Fibroblast of the aortic adventitia (primary cell): ENCODE measurements around the gene PTPRC. TPM values are rescaled to one million over a fixed set of nuclear protein-coding genes. Genes with fewer than 3 reads are reported as not detected.

Source experiments
- DNase-seq: peaks from one replicate; pipeline ENCODE4 v3.0.0-alpha.2; 2010; ENCODE audit warnings: low read depth
- H3K4me3 ChIP-seq: 2 replicates; pipeline ENCODE4 v1.5.1; 2011; ENCODE audit warnings: low read depth, mild to moderate bottlenecking, control low read depth, low read length, moderate library complexity
- total RNA-seq: library from RNA; depleted of rRNA; stranded (reverse); fragments of >200 nt; gene quantifications from 2 replicates; pipeline ENCODE4 v1.2.3, GENCODE V29; 2012; ENCODE audit warnings: low replicate concordance
- TF ChIP-seq, protein P1 (sequence below): IDR thresholded peaks from 2 replicates; pipeline ENCODE4 v1.5.1; 2011; ENCODE audit warnings: mild to moderate bottlenecking, low read length, control low read depth, inconsistent platforms; ENCODE audit not compliant: insufficient read depth

Gene PTPRC
- total RNA-seq, 1 donor, result 0.09 TPM

DNA sequence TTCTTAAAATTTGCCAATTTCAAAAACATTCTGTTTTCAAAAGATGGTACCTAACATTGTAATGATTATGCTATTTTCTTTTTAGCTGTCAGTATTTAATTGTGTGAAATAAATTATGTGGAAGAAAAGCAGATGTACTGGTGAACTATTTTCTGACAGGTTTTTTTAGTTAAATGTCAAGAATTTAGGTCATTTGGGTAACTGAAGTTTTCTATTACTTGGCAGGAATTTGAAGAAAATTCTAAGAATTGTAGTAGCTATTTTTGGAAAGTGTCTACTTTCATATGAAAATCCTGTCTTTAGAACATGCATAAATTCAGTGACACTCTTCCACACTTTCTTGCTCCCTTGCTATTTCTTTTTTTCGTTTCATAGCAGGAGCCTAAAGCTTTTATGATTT lies 28.5 kb upstream of the PTPRC start:
- DNase-seq, result no peak
- no peak overlapping the region for H3K4me3 ChIP-seq
- TF ChIP-seq, protein P1, sequence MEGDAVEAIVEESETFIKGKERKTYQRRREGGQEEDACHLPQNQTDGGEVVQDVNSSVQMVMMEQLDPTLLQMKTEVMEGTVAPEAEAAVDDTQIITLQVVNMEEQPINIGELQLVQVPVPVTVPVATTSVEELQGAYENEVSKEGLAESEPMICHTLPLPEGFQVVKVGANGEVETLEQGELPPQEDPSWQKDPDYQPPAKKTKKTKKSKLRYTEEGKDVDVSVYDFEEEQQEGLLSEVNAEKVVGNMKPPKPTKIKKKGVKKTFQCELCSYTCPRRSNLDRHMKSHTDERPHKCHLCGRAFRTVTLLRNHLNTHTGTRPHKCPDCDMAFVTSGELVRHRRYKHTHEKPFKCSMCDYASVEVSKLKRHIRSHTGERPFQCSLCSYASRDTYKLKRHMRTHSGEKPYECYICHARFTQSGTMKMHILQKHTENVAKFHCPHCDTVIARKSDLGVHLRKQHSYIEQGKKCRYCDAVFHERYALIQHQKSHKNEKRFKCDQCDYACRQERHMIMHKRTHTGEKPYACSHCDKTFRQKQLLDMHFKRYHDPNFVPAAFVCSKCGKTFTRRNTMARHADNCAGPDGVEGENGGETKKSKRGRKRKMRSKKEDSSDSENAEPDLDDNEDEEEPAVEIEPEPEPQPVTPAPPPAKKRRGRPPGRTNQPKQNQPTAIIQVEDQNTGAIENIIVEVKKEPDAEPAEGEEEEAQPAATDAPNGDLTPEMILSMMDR, result no peak

DNA sequence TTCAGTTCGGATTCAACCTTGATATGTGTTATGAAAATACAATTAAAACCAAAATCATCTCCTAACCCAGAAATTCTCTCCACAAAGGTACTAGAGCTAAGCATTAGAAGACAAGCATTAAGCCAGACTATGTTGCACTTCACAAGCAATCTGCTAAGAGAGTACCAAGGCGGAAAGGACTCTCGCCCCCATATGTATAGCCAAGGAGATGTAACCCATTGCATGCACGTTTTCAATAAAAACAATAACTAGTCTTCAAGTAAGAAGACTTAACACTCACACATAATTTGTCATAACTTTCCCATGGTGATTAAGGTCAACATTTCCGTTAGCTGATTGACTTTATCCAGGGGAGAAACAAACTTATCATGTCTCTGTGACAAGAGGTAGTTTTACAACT lies 27.6 kb upstream of the PTPRC start:
- no peak for DNase-seq
- H3K4me3 ChIP-seq, result no peak overlapping the region
- TF ChIP-seq, protein P1, result no peak

DNA sequence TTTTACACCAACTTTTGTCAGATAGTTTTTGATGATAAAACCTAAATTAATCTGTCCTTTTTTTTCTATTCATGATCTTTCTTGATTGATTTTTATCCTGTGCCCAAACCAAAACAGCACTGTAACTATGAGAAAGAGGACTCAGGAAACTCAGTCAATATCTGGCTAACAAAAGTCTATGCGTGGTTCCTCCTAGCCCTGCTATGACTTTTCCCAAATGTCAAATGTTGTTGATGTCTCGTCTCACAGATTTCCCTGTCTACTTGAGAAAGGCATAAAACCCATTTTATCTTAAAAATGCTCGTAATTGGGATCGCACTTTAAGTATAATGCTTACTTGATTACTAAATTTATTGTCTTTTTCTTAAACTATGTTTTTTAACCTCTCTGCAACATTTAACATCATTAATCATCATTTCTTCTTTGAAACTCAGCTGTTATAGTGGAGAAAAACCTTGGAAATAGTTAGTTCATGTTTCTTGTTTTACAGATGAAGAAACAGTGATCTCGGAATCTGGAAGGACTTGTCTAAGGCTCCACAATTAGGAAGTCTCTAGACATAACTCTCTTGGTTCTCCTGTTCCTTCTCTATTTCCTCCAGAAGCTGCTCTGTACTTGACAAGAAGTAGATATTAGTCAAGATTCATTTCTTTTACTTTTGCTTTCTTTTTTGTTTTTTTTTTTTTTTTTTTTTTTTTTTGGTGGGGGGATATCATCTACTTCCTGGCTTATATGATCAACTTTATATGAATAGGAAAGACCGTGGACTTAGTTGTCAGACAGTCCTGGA lies 26.2 kb upstream of the PTPRC start:
- DNase-seq, result no peak
- TF ChIP-seq, protein P1, result no peak
- no peak overlapping the region for H3K4me3 ChIP-seq

DNA sequence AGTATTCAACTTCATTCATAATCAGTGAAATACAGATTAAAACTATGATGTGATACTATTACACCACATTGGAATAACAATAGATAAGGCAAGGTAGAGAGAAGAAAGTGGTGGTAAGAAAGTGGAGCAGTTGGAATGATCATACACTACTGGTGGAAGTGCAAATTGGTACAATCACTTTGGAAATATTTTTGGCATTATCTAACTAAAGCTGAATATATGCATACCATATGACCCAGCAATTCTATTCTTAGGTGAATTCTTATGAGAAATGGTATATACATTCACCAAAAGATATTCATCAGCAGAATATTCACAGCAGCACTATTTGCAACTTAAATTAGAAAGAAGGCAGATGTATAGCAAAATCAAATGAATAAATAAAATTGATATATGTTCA lies 21.4 kb upstream of the PTPRC start:
- no peak for DNase-seq
- TF ChIP-seq, protein P1, result no peak
- H3K4me3 ChIP-seq, result no peak overlapping the region

DNA sequence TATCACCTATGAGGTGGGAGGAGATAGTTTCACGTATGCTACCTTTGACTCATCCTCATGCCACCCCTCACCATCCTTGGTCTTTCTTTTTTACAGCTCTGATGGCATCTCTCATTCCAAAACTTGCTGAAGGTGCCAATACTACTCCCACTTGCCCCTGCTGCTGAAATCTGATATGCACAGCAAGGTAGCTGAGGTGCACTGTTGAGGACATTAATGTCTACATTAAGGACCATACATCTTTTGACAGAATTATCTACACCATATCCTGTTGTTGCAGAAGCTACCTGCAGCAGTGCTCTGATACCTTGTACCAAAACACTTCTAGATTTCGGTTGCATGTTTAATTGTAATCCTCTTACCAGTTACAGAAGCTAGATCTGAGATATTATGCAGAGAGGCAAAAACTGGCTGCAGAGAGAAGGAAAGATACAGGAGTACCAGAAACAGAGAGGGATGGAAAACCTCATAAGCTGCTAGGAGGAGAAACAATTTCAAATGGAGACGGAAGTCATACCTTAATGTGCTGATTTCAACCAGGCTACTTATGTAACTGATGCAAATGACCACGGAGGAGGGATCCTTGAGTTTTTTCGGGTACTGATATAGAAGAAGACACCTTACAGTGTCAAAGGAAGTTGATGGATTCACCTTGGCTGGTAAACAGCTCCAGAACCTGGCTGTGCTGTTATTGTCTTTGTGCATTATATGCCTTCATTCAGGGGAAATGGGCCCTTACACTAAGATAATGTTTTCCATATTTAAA lies 19.3 kb upstream of the PTPRC start:
- H3K4me3 ChIP-seq, result no peak overlapping the region
- TF ChIP-seq, protein P1, result no peak
- no peak for DNase-seq

DNA sequence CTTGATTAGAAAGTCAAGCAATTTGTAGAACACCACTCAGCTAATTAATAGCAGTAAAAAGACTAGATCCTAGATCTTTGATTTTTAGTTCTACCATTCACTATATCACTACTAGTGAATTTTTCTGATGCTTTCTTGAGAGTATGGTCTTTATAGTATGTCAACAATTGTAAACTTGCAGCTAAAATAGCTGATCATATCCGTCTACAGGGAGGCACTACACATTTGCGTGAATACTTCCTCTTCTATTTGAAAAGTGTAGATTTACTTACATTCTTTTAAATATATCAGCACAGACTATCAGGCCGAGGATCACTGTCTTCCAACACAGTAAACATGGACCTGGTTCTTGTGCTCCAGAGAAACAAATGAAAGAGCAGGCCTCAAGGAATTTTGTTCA lies 18.6 kb upstream of the PTPRC start:
- H3K4me3 ChIP-seq, result no peak overlapping the region
- TF ChIP-seq, protein P1, result no peak
- DNase-seq, result no peak
